ENCODE measurements around the gene MRNIP.

Gene MRNIP

GRCh38 chr5:179870403-179870903 is 11.8 kb upstream of the MRNIP start:
- TF ChIP-seq CTCF (IDR thresholded peaks at IDR 0.05; ENCODE audit: low read depth, low read length) = peak; percentile 16
- DNase-seq (ENCODE audit: extremely low read depth, low read depth) = no peak

GRCh38 chr5:179869641-179870402 is 11.2 kb upstream of the MRNIP start:
- no peak for DNase-seq (ENCODE audit: extremely low read depth, low read depth)
- no peak for TF ChIP-seq CTCF (IDR thresholded peaks at IDR 0.05; ENCODE audit: low read depth, low read length)

- no peak for TF ChIP-seq CTCF (IDR thresholded peaks at IDR 0.05; ENCODE audit: low read depth, low read length)
- no peak for DNase-seq (ENCODE audit: extremely low read depth, low read depth)
Observed at GRCh38 chr5:179869101-179869500, 10.5 kb upstream of the MRNIP start.

GRCh38 chr5:179868541-179868940 is 9.9 kb upstream of the MRNIP start:
- TF ChIP-seq CTCF (IDR thresholded peaks at IDR 0.05; ENCODE audit: low read depth, low read length) = no peak
- DNase-seq (ENCODE audit: extremely low read depth, low read depth) = no peak

GRCh38 chr5:179867476-179867875 is 8.9 kb upstream of the MRNIP start:
- TF ChIP-seq CTCF (IDR thresholded peaks at IDR 0.05; ENCODE audit: low read depth, low read length) = no peak
- no peak for DNase-seq (ENCODE audit: extremely low read depth, low read depth)

GRCh38 chr5:179867079-179867465 is 8.5 kb upstream of the MRNIP start:
- no peak for TF ChIP-seq CTCF (IDR thresholded peaks at IDR 0.05; ENCODE audit: low read depth, low read length)
- DNase-seq (ENCODE audit: extremely low read depth, low read depth) = no peak

GRCh38 chr5:179866241-179867078 is 7.8 kb upstream of the MRNIP start:
- no peak for DNase-seq (ENCODE audit: extremely low read depth, low read depth)
- TF ChIP-seq CTCF (IDR thresholded peaks at IDR 0.05; ENCODE audit: low read depth, low read length) = no peak
